ENCODE results near the gene KRTAP10-7.
"Not testable (repeated sequence)": the region's sequence is repeated elsewhere in the genome, so short reads cannot be mapped to it uniquely, and the experiment has no call there.

KRTAP10-7 gene

GRCh38 chr21:44612669-44613229 lies 12.4 kb downstream of the KRTAP10-7 start:
- no peak for DNase-seq

- DNase-seq = no peak
Observed at GRCh38 chr21:44613386-44614155, 13.2 kb downstream of the KRTAP10-7 start.

GRCh38 chr21:44614161-44614631 lies 13.8 kb downstream of the KRTAP10-7 start:
- no peak for DNase-seq

- no peak for DNase-seq
Observed at GRCh38 chr21:44614961-44615391, 14.6 kb downstream of the KRTAP10-7 start.

- DNase-seq = no peak
Observed at GRCh38 chr21:44615466-44615865, 15.1 kb downstream of the KRTAP10-7 start.

GRCh38 chr21:44615911-44616590 lies 15.7 kb downstream of the KRTAP10-7 start:
- DNase-seq = no peak

- no peak for DNase-seq
Observed at GRCh38 chr21:44616591-44616926, 16.2 kb downstream of the KRTAP10-7 start.

GRCh38 chr21:44617071-44617501 lies 16.7 kb downstream of the KRTAP10-7 start:
- no peak for DNase-seq

GRCh38 chr21:44618504-44618903 lies 18.1 kb downstream of the KRTAP10-7 start:
- no peak for DNase-seq

- no peak for DNase-seq
Observed at GRCh38 chr21:44618909-44619308, 18.5 kb downstream of the KRTAP10-7 start.

GRCh38 chr21:44619886-44620285 lies 19.5 kb downstream of the KRTAP10-7 start:
- no peak for DNase-seq

GRCh38 chr21:44623575-44623974 lies 23.2 kb downstream of the KRTAP10-7 start:
- no peak for DNase-seq

GRCh38 chr21:44625756-44626155 lies 25.4 kb downstream of the KRTAP10-7 start:
- DNase-seq = no peak

GRCh38 chr21:44626262-44626661 lies 25.9 kb downstream of the KRTAP10-7 start:
- DNase-seq = no peak

GRCh38 chr21:44626673-44627143 lies 26.3 kb downstream of the KRTAP10-7 start, which contains the start of gene KRTAP10-9:
Gene KRTAP10-9, plus strand, starts transcription at chr21:44627093. Its CDS starts 79 bp downstream, at chr21:44627172.
- DNase-seq = no peak

- DNase-seq = not testable (repeated sequence)
Observed at GRCh38 chr21:44627181-44627822, 26.9 kb downstream of the KRTAP10-7 start.

GRCh38 chr21:44627831-44628233 lies 27.4 kb downstream of the KRTAP10-7 start:
- DNase-seq = not testable (repeated sequence)

- DNase-seq = no peak
Observed at GRCh38 chr21:44628707-44629391, 28.5 kb downstream of the KRTAP10-7 start.

GRCh38 chr21:44630440-44630839 lies 30.0 kb downstream of the KRTAP10-7 start:
- DNase-seq = no peak

- no peak for DNase-seq
Observed at GRCh38 chr21:44632067-44632466, 31.7 kb downstream of the KRTAP10-7 start.

- no peak for DNase-seq
Observed at GRCh38 chr21:44636209-44637017, 36.0 kb downstream of the KRTAP10-7 start.

All from right hindlimb (tissue), 1 donor.